Body of pancreas (tissue), 4 donors: ENCODE measurements around the gene ABLIM3. TPM values are rescaled to one million over a fixed set of nuclear protein-coding genes. Genes with fewer than 3 reads are reported as not detected.

Experiments
- ATAC-seq: fragments of 150-250 bp; one replicate; pipeline ENCODE4 v1.9.1; 2016
- DNase-seq, 4 donors: peaks; one replicate each; pipeline ENCODE4 v3.0.0-alpha.2; 2019
- H3K27ac ChIP-seq, 4 donors: fragments of 200-600 bp; sonication (generic); 1 replicate in 3 of 4; 2 replicates in 1 of 4; pipeline versions ENCODE4 v1.5.1 to v1.6.1; 2016 to 2019; ENCODE audit warnings: mild to moderate bottlenecking in 1 of 4, mixed read lengths in 1 of 4, moderate library complexity in 1 of 4
- H3K27me3 ChIP-seq, 2 donors: fragments of 200-600 bp; sonication (generic); one replicate each; pipeline ENCODE4 v1.6.0; 2016; ENCODE audit warnings: mild to moderate bottlenecking in 1 of 2
- H3K36me3 ChIP-seq, 2 donors: fragments of 200-600 bp; sonication (generic); replicated peaks in 1 of 2; 2 replicates each; pipeline ENCODE4 v1.5.1; 2016; ENCODE audit warnings: low read depth in 2 of 2; ENCODE audit not compliant: insufficient read depth in 1 of 2
- H3K4me1 ChIP-seq: fragments of 200-600 bp; sonication (generic); one replicate; pipeline ENCODE4 v1.6.0; 2016
- H3K4me3 ChIP-seq, 2 donors: fragments of 200-600 bp; sonication (generic); 1 replicate in 1 of 2; 2 replicates in 1 of 2; pipeline ENCODE4 v1.5.1; 2016 to 2019
- H3K9me3 ChIP-seq, 3 donors: fragments of 200-600 bp; sonication (generic); 1 replicate in 2 of 3; 2 replicates in 1 of 3; pipeline ENCODE4 v1.5.1; 2016
- CTCF ChIP-seq, 7 experiments: fragments of 450-650 bp in 4 of 7; fragments of 200-600 bp in 3 of 7; sonication (generic) in 3 of 7; IDR thresholded peaks; one replicate each; pipeline ENCODE4 v1.5.1; 2016 to 2019; ENCODE audit warnings: antibody characterized with exemption in 7 of 7
- POLR2A ChIP-seq, 3 donors: fragments of 450-650 bp; IDR thresholded peaks; one replicate each; pipeline ENCODE4 v1.6.1; 2016; ENCODE audit warnings: antibody characterized with exemption in 3 of 3, mild to moderate bottlenecking in 2 of 3
- WGBS, 2 donors: methylation state at CpG; one replicate each; pipeline ENCODE4 v1.1.5; 2017; 5-methylcytosine and 5-hydroxymethylcytosine counted together
- intact Hi-C: fragments of 100-400 bp; cut with DNase I; formaldehyde crosslinking; loops from one replicate; pipeline ENCODE4 v1.15.1; 2023
- total RNA-seq, 2 donors: library from RNA; depleted of rRNA; stranded (reverse); fragments of >200 nt; gene quantifications; one replicate each; pipeline ENCODE4 v1.1.0, GENCODE V29; 2016

Gene ABLIM3
- total RNA-seq, 2 donors from 2014 or later: 3.9 to 11.2 TPM

- no peak for ATAC-seq
- intact Hi-C loops: no loop called here
- no peaks in the 10 kb centered on the region for H3K9me3 ChIP-seq
- H3K4me3 ChIP-seq: no peak overlapping the region
- H3K27ac ChIP-seq: no peak overlapping the region
- H3K4me1 ChIP-seq: no peaks in the 10 kb centered on the region
- H3K36me3 ChIP-seq: no peaks in the 10 kb centered on the region
- no peak for DNase-seq
- TF ChIP-seq POLR2A (IDR thresholded peaks at IDR 0.05) (no peak), CTCF (IDR thresholded peaks at IDR 0.05) (no peak)
- no peaks in the 10 kb centered on the region for H3K27me3 ChIP-seq
- WGBS, 2 donors: 47 to 64% methylated on average over 4 of the region's 4 CpGs
Observed at GRCh38 chr5:149172261-149172660, 31.0 kb downstream of the ABLIM3 start.

GRCh38 chr5:149172709-149173505 lies 31.6 kb downstream of the ABLIM3 start:
- no peaks in the 10 kb centered on the region for H3K9me3 ChIP-seq
- H3K4me3 ChIP-seq: no peak overlapping the region
- H3K36me3 ChIP-seq: no peaks in the 10 kb centered on the region
- no peaks in the 10 kb centered on the region for H3K27me3 ChIP-seq
- no peak for ATAC-seq
- intact Hi-C loops: no loop called here
- no peak for DNase-seq
- H3K27ac ChIP-seq: no peak overlapping the region
- TF ChIP-seq POLR2A (IDR thresholded peaks at IDR 0.05) (no peak), CTCF (IDR thresholded peaks at IDR 0.05) (no peak)
- 93 to 97% methylated on average over 5 to 6 of the region's 6 CpGs for WGBS, 2 donors
- H3K4me1 ChIP-seq: no peaks in the 10 kb centered on the region

DNA sequence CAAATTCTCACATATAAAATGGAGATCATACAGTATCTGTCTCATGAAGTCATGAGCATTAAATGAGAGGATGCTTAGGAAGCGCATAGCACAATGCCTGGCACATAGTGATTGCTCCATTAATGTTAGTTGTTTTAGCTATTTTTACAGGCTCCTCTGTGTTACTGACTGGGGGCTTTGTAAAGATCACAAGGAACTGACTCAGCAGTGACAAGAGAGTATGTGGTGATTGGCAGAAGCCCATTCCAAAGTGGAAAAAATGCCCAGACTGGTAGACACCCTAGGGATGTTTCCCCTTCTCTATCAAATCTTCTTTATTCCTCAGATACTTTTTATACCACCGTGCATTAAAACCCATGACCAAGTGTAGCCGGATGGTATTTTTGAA lies 33.5 kb downstream of the ABLIM3 start:
- intact Hi-C loops: no loop called here
- H3K36me3 ChIP-seq: no peaks in the 10 kb centered on the region

GRCh38 chr5:149175346-149176105 lies 34.2 kb downstream of the ABLIM3 start:
- DNase-seq (no peak), ATAC-seq (no peak)
- whole genome bisulfite sequencing, 2 donors: 63 to 68% methylated on average over 11 to 12 of the region's 12 CpGs
- Histone ChIP-seq H3K4me3 (no peak overlapping the region), H3K36me3 (no peaks in the 10 kb centered on the region), H3K27ac (no peak overlapping the region), H3K9me3 (no peaks in the 10 kb centered on the region), H3K27me3 (no peaks in the 10 kb centered on the region), H3K4me1 (no peaks in the 10 kb centered on the region)
- no peak for TF ChIP-seq POLR2A (IDR thresholded peaks at IDR 0.05)
- no peak for TF ChIP-seq CTCF (IDR thresholded peaks at IDR 0.05)
- intact Hi-C loops: no loop called here

More for the DNA sequence above, 33.5 kb downstream of the ABLIM3 start:
- TF ChIP-seq CTCF (IDR thresholded peaks at IDR 0.05): no peak
- TF ChIP-seq POLR2A (IDR thresholded peaks at IDR 0.05): no peak
- no peak for DNase-seq
- Histone ChIP-seq H3K27ac (no peak overlapping the region), H3K27me3 (no peaks in the 10 kb centered on the region), H3K9me3 (no peaks in the 10 kb centered on the region), H3K4me3 (no peak overlapping the region), H3K4me1 (no peaks in the 10 kb centered on the region)
- ATAC-seq: no peak
- 82 to 89% methylated on average over 3 of the region's 3 CpGs for whole genome bisulfite sequencing, 2 donors
